Skin of body (tissue), 2 donors: ENCODE results near the gene UBQLNL. TPM values are rescaled to one million over a fixed set of nuclear protein-coding genes. Genes with fewer than 3 reads are reported as not detected.

Experiments
- DNase-seq: peaks from one replicate; lab custom pipeline; 2025; lab: John Stamatoyannopoulos, UW
- total RNA-seq: library from RNA; depleted of rRNA; stranded (reverse); fragments of >200 nt; gene quantifications from one replicate; pipeline ENCODE4 v1.2.3, GENCODE V29; 2014

Gene UBQLNL
- total RNA-seq, 1 donor from 2014 or later: 0.49 TPM

DNA sequence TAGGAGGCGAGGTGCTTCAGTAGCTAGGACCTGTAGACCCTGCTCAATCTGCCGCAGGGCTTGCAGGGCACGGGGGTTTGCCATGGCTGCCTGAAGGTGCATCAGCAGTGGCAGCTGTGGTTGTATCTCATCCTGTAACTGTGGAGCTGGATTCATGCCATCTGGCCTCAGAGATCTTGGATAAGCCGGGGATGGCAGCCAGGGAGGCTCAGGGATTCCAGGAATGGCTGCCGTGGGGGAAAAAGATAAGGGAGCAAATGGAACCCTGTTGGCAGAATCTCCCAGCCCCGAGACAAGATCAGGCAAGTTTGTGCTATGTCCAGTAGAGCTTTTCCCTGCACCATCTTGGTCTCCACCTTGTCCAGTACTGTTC lies 8.6 kb downstream of the UBQLNL start:
- no peak for DNase-seq

DNA sequence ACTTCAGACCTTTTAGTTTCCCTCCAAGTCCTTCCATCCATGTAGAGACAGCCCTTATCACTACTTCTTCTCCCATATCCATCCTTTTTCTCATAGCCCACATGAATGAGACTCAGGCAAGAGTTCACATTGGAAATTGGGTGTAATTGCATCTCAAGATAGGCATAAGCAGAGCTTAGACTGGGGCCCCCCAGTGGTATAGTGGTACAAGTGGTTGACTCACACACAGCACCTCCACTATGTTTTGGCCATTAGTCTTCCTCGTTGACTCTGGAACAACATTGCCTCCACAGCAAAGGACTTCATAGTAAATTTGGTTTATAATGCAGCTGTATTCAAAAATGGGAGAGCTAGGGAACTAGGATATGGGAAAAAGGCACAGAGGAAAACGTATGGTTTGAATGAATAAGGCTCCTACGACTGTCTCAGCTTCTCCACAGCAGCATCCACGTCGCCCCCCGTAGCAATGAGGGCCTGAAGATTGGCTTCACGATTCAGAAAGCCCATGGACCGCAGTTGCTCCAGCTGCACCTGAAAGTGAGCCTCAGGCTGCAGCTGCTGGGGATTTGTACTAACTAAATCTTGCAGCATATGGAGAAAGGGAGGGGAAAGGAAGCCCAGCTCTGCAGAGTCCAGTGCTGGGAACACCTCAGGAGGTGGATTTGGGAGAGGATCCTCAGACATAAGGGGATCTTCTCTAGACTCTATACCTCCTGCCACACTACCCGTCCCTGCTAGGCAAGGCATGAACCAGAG lies 9.1 kb downstream of the UBQLNL start:
- no peak for DNase-seq

DNA sequence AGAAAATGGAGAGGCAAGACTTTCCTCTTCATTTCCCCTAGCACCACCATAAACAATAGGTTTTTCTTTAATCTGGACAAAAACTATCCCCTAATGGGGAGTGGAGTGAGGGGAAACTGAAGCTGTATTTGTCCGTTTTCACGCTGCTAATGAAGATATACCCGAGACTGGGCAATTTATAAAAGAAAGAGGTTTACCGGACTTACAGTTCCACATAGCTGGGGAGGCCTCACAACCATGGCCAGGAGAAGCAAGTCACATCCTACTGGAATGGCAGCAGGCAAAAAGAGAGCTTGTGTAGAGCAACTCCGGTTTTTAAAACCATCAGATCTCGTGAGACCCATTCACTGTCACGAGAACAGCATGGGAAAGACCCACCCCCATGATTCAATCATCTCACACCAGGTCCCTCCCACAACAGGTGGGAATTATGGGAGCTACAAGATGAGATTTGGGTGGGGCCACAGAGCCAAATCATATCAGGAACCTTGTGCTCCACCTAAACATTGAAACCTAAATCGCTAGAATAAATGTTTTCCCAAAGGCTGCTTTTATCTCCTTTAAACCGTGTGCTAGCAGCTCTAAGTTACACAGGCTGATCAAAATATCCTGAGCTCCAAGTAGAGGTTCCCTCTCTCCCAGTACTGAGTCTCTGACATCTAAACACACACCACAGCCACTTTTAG lies 11.0 kb downstream of the UBQLNL start:
- no peak for DNase-seq

DNA sequence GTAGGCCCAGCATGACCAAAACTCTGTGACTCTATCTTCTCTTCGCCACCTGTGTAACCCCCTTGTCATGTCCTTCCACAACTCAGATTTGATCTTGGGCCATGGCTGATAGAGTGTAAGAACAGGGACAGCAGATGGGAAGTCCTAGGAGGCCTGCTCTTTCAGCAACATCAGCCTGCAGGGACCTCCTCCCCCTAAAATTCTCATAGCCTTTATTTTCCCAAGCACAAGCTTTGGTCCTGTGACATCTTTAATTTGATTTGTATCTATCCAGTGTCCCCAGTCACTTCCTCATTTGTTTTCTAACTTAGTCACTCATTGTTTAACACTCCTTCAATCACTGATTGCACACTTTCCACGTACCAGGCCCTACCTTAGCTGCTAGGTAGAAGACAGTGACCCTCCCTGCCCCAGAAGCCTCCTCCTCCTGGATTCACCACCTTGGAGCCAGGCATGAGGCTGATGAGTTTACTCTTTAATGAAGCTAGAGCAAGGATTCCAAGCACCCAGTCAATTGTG lies 12.0 kb downstream of the UBQLNL start:
- no peak for DNase-seq

DNA sequence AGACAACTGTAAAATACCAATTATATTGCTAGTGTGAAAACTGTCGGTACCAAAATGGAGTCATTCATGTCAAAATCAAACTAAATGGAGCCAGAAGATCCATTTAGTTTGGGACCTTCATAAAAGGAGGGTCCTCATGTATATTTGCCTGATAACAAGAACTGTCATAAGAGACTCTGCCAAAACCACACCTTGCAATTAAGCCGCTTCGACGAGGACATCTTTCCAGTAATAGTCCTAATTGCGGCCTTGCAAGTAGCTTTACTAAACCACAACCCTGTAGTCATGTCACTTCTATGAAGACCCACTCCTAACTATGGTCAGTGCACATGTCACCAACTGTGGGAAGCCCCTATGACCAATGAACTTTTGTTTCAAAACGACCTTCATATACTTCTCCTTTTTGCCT lies 16.1 kb downstream of the UBQLNL start:
- no peak for DNase-seq

DNA sequence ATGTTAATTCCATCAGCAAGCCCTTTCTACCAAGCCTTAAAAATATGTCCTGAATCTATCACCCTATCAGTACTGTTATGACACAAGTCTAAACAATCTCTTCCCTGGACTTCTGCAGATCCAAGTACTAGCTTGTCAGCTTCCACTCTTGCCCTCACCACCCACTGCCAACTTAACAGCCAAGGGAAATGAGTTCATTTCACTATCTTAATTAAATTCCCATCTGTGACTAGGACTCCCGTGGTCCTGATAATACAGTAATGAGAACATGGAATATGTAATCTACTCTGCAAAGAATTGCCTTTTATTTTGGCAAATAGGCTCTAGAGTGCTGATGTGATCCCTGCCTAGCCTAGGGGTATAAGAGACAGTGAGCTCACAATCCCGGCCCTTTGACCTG lies 16.8 kb downstream of the UBQLNL start:
- DNase-seq: no peak

DNA sequence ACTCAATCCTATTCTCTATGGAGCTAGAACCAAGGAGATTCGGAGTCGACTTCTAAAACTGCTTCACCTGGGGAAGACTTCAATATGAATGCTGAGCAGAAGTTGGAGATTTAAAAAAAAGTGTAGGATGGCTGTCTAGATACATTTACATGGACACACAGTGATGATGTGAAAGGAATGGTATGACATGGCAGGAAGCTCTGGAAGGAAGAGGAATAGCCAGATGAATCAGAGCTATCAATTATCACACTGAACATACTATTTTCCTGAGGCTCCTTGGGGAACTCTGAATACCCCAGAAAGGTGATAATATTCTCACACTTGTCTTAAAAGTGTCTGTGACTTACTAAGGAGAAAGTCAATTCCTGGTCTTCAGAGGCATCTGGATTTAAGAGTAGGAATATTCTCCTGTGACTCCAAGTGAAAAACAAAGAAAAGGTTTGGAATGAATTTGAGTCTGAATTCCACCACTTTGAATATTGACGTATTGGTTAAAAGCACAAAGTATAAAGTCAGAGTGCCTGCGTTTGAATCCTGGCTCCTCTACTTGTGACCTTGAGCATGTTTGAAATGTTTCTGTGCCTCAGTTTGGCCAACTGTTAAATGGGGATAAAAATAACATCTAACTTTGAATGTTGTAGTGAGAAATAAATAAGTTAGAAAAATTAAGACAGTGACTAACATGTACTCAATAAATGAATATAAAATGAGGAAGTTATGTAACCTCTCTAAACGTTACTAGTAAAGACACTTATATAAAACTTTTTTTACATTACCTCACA lies 26.7 kb downstream of the UBQLNL start:
- no peak for DNase-seq

DNA sequence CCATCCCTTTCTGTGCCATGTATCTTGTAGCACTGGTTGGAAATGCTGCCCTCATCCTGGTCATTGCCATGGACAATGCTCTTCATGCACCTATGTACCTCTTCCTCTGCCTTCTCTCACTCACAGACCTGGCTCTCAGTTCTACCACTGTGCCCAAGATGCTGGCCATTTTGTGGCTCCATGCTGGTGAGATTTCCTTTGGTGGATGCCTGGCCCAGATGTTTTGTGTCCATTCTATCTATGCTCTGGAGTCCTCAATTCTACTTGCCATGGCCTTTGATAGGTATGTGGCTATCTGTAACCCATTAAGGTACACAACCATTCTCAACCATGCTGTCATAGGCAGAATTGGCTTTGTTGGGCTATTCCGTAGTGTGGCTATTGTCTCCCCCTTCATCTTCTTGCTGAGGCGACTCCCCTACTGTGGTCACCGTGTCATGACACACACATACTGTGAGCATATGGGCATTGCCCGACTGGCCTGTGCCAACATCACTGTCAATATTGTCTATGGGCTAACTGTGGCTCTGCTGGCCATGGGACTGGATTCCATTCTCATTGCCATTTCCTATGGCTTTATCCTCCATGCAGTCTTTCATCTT lies 27.6 kb downstream of the UBQLNL start:
- DNase-seq: no peak

DNA sequence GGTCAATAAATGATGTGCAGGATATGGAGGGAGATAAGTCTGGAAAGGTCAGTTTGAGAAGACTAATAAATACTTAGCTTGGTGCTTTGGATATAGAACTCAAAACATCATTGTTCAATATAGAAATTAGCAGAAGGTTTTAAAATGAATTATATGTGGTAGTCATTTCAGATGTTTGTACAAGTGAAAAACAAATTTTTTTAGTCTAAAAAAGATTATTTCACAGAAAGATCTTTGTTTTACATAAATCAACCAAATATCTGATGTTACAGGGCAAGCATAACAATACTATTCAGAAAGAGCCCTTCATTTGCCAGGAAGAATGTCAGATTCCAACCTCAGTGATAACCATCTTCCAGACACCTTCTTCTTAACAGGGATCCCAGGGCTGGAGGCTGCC lies 28.1 kb downstream of the UBQLNL start, which contains the start of gene OR52D1:
TSS of gene OR52D1 (plus strand) at position 301 of the 400 bp plus-strand sequence. CDS start at position 323, 22 bp downstream.
- no peak for DNase-seq

DNA sequence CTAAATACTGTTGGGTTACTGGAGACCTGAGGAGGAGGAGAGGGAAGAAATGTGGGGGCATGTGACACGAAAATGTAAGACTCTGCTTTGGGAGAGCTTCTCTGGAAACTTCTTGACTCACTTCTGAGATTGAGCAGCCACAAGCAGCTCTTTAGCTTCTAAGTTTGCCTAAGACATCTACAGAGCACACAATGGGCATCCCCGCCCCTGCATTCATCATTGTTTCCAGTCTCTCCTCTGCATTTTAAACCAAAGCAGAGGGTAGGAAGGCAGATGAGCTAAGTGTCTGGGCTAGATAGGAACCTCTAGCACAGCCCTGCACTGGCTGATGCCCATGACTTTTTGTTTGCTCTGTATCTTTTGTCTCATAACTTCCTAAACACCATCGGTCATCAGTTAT lies 30.1 kb downstream of the UBQLNL start:
- no peak for DNase-seq

DNA sequence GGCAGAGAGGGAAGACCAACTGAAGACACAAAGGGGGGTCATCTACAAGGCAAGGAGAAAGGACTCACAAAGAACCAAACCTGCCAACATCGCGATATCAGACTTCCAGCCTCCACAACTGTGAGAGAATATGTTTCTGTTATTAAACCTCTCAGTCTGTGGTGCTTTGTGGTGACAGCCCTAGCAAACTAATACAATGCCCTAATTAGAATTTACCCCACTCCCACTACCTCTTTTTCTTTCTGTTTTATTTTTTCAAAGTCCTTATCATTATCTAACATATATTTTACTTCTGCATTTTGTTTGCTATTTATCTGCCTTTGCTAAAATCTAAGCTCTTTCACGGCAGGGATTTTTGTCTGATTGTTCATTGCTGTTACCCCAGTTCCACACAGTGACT lies 30.5 kb downstream of the UBQLNL start:
- no peak for DNase-seq

DNA sequence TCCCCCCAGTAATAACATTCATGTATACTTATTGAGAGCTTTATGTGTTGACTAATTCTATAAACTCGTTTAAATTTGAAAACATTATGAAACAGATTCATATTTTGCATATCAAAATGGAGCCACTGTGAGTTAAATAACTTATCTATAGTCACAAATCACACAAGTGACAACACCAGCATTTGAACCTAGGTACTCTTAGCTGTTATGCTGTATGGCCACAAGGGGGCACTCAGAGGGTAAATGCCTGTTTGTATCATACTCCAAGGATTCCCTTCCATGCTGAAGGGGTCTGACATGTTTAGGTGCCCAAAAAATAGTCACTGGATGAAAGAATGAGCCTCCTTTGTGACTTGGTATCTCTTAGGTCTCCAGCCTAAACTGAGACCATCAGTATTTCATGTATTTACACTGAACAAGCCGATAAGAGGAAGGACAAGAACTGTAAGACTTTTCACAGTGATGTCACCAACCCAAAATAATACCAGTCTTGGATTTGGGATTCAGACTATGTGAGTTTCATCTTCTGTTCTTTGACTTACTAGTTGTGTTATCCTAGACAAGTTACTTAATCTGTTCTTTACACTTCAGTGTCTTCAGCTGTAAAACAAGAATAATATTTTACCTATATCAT lies 40.2 kb downstream of the UBQLNL start:
- DNase-seq: no peak

DNA sequence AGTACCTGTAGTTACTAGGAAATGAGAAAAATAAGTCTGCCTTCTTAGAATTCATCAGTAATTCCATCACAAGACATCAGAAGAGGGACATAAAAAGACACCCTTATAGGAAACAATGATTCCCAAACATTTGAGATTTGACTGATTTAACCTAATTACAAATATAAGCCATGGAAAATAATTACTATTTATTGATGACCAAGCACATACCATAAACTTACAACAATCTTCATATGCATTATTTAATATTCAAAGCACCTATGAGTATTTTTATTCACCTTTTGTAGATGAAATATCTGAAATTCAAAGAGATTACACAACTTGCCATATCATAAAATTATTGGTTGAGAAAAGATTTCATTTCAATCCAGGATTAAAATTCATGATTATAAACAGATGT lies 42.6 kb downstream of the UBQLNL start:
- no peak for DNase-seq

DNA sequence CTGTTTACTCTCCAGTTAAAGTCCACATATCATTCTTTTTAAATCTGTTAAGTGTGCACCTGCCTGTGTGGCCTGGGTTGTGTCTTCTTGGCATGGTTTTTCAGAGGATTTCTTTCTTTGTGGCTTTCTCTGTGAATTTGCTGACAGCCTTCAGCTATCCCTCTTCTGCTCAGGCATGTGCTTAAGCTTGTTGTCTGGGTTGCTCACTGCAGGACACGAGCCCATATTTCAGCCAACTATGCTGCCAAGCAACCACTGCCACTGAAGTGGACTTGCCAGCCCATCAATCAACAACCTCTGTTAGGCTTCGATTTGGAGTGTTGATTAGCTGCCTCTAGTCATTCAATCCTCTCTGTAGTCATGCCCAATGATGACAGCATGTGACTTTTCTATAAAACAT lies 49.0 kb downstream of the UBQLNL start:
- DNase-seq: no peak

Other genes with a start within 250 kb of the UBQLNL start
- 27.0 TPM for gene HBE1, start 246.8 kb downstream of the UBQLNL start, total RNA-seq
- not detected for gene OR51B4, start 214.8 kb downstream of the UBQLNL start, total RNA-seq
- gene OR51B2, start 192.4 kb downstream of the UBQLNL start, total RNA-seq: 0.59 TPM
- gene OR51B5, start 173.2 kb downstream of the UBQLNL start, total RNA-seq: 0.30 TPM
- gene OR51B6, start 165.2 kb downstream of the UBQLNL start, total RNA-seq: not detected
- gene OR51M1, start 132.9 kb downstream of the UBQLNL start, total RNA-seq: not detected
- gene OR51Q1, start 94.6 kb downstream of the UBQLNL start, total RNA-seq: not detected
- 0.59 TPM for gene OR51I1, start 75.2 kb downstream of the UBQLNL start, total RNA-seq
- not detected for gene OR51I2, start 67.4 kb downstream of the UBQLNL start, total RNA-seq
- gene OR52D1, start 28.0 kb downstream of the UBQLNL start, total RNA-seq: not detected
- gene UBQLN3, start 6.7 kb downstream of the UBQLNL start, total RNA-seq: 0.49 TPM
- gene OR52H1, start 31.8 kb upstream of the UBQLNL start, total RNA-seq: 0.59 TPM
- not detected for gene OR52B6, start 64.2 kb upstream of the UBQLNL start, total RNA-seq
- gene TRIM6, start 79.9 kb upstream of the UBQLNL start, total RNA-seq: 1.9 TPM
- 5.2 TPM for gene TRIM34, start 108.3 kb upstream of the UBQLNL start, total RNA-seq
- gene TRIM5, start 168.4 kb upstream of the UBQLNL start, total RNA-seq: 19.0 TPM
- 13.0 TPM for gene TRIM22, start 173.1 kb upstream of the UBQLNL start, total RNA-seq
- not detected for gene OR56B1, start 219.7 kb upstream of the UBQLNL start, total RNA-seq
- not detected for gene OR52N4, start 237.5 kb upstream of the UBQLNL start, total RNA-seq